Left ventricle myocardium superior (tissue), 1 donor: ENCODE measurements around the gene EMID1. TPM values are rescaled to one million over a fixed set of nuclear protein-coding genes. Genes with fewer than 3 reads are reported as not detected.

Experiments used
- ATAC-seq: fragments of 200-7000 bp; cut with Tn5 transposase; one replicate; pipeline ENCODE4 v1.9.1; 2020; ENCODE audit warnings: mild to moderate bottlenecking, moderate library complexity
- DNase-seq: peaks from one replicate; pipeline ENCODE4 v3.0.0-alpha.2; 2020
- intact Hi-C: fragments of 100-400 bp; cut with micrococcal nuclease; formaldehyde crosslinking; loops from one replicate; pipeline ENCODE4 v1.11.0; 2022
- long read RNA-seq: library from polyadenylated mRNA; unstranded; transcript quantifications from one replicate; pipeline ENCODE4 v2.0.0, GENCODE V29; 2021
- total RNA-seq: library from RNA; stranded (reverse); fragmentation: NEBNext Ultra II Directional; extraction: Animal tissue kit (Norgen Biotek cat#: 25700); gene quantifications from one replicate; pipeline ENCODE4 v1.2.1, GENCODE V29; 2021
- donor health status: DM: no; HTN: yes; CAD: no; lungs with severe emphysema.

EMID1 gene
- total RNA-seq, result 0.40 TPM
- long read RNA-seq, partial matches to known transcripts, result 0 of 4 reads
- long read RNA-seq, other reads (novel, unspliced or antisense), result 1 of 4 reads

DNA sequence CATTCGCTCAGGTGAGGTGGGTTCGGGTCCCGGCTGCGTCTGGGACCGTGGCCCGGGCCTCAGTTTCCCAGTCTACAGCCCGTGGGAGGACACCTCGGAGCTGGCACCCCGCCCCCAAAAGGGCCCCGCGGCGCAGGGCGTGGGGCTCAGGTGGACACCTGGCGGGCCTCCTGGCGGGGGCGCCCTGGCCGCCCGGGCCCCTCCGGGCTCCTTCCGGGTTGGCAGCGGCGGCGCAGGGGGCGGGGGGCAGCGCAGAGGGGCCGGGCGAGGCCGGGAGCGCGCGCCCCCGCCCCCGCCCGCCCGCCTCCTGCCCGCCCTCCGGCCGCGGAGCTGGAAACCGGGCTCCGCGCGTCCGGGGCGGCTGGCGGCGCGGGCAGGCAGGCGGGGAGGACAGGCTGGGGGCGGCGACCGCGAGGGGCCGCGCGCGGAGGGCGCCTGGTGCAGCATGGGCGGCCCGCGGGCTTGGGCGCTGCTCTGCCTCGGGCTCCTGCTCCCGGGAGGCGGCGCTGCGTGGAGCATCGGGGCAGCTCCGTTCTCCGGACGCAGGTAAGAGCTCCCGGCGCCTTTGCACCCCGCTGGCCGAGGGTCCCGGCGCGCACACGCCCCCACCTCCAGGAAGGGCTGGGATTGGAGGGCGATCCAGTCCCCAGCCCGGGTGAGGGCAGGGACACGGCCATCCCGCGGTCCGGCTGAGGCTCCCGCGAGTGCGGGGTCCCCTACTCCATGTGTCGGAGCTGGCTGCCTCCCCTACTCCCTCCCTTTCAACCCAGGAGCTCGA is at the start of gene EMID1:
EMID1 (plus strand) TSS at position 303 of the 778 bp plus-strand sequence; CDS start at position 446, 143 bp downstream.
- peak; percentile 65 for DNase-seq
- ATAC-seq, result peak; percentile 56
- intact Hi-C loops, result no loop called here

DNA sequence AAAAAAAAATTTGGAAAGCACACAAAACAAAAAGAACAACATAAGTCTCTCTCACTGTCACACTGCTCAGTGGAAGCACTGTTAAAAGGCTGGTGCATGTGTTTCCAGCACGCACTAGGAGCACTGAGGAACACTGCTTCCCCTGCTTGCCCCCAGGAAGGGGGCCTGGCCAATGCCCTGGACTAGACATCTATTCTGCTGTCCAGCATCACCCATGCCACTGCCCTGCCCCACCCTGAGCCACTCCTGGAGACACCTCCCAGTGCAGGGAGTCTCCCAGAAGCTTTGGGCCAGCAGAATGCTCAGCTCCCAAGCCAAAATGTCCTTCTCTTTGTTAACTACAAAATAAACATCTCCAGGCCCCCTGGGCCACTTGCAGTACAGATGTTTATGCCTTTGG is 49.7 kb upstream of the EMID1 start:
- ATAC-seq (no peak), DNase-seq (no peak)
- intact Hi-C loops, result no loop called here

DNA sequence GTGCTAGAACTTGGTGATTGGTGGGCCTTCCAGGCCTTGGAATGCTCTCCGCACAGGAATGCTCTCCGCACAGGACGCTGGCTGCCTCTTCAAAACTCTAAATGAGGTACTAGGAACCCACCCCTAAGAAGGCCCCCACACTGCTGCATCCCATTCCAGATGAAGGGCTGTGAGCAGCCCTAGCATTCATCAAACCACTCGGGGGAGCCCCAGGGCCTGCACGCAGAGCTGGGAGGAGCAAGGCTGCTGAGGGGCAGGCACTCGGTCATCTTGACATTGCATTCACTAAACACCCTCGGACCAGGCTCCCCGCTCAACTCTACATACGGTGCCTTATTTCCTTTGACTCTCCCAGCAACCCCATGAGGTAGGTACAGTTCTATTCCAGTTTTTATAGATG is 49.2 kb upstream of the EMID1 start:
- intact Hi-C loops, result no loop called here
- DNase-seq (no peak), ATAC-seq (no peak)

DNA sequence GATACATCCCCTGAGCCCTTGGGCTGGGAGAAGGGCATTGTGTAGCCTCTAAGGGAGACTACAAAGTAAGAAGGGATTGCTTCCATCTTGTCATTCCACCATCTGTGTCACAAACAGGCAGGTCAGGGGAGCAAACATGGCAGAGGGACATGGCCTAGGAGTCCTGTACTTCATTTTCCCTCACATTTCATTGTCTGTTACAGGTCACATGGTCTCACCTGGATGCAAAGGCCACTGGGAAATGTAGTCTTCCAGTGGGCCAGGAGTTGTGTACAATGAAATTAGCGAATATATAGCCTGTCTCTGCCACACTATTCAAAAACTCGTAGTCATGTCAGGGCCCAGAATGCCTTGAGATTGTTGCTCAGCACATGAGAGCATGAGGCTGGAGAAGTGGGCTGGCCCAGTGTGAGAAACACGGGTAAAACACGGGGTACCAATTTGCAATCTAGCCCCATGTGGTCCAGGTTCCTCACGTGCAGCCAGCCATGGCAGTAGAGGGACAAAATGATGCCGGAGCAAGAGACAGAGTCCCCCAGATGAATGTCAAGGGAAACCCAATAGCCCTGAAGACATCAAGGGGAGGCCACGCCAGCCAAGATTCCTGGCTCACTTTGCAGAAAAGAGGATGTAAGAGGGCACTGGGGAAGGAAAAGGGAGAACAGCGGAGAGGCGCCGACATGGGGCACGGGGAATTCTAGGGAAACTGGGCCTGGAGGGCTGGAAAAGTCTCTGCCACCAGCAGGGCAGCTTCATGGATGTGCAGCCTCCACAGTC is 47.7 kb upstream of the EMID1 start:
- ATAC-seq, result no peak
- DNase-seq, result no peak
- intact Hi-C loops, result no loop called here

DNA sequence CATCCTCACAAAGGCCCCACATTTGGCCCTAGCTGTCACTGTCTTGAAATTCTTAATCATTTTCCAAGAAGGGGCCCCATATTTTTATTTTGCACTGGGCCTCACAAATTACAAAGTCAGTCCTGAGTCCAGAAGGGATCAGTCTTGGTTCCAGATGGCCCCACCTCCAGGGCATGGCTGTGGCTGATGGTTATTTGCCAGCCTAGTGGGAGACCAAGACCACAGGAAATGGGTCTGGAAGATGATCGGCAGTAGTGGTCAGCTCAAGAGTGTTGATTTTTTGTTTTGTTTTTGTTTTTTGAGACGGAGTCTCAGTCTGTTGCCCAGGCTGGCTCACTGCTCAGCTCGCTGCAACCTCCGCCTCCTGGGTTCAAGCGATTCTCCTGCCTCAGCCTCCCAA is 47.1 kb upstream of the EMID1 start:
- DNase-seq (no peak), ATAC-seq (no peak)

DNA sequence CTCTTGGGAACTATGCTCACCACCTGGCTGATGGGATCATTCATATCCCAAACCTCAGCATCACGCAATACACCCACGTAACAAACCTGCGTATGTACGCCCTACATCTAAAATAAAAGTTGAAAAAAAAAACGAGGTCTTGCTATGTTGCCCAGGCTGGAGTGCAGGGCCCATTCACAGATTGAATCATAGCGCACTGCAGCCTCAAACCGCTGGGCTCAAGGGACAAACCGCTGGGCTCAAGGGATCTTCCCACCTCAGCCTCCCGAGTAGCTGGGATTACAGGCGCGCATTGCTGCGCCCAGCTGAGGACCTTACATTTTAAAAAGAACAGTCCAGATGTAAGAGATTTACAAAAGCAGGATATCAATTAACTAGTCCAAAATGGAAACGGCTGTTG is 41.9 kb upstream of the EMID1 start:
- DNase-seq (no peak), ATAC-seq (no peak)
- intact Hi-C loops, result no loop called here

More for the DNA sequence above, 47.1 kb upstream of the EMID1 start:
- intact Hi-C loops, result no loop called here

DNA sequence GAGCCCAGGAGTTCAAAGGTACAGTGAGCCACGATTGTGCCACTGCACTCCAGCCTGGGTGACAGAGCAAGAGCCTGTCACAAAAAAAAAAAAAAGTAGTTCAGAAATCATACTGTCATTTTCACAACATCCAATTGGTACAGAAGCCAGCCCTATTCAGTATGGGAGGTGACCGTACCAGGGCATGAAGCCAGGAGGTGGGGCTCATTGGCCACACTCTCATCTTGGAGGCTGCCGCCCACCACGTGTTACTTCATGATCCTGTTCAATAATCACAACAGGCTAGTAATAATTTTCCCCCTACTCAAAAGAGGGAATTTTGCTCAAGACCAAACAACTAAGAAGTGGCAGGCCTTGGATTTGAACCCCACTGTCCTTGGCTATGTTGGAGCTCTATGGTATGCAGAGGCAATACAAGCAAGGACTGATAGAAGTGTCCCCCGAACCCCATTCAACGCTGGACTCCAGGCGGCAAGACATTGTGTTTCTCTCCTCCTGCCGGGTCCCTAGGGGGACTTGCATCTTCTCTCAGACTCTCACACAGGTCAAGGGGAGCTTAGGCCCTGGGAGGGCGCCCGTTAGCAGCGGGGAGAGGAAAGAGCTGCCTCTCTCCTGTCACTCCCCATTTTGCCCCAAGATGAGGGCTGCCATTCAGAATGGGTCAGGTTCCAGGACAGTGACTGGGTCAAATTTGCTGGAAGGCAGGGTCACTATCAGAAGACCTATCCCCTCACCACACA is 40.2 kb upstream of the EMID1 start:
- intact Hi-C loops, result no loop called here

DNA sequence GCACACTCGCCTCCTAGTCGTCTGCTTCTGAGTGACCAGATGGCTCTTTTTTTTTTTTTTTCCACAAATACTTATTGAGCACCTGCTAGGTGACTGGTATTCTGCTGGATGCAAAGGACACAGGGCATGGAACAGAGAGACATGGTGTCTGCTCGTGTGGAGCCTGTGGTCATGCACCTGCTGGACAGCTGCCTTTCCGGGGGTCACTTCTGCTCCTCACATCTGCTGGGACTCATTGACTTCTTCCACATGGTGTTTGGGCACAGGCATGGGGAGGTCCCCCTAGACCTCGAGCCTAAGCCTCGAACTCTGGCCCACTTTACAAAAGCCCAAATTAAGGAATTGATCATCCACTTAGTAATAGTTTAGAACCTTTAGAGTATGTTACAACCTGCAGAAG is 39.5 kb upstream of the EMID1 start:
- intact Hi-C loops, result no loop called here
- ATAC-seq, result no peak
- DNase-seq, result no peak

More for the DNA sequence above, 40.2 kb upstream of the EMID1 start:
- ATAC-seq (no peak), DNase-seq (no peak)

DNA sequence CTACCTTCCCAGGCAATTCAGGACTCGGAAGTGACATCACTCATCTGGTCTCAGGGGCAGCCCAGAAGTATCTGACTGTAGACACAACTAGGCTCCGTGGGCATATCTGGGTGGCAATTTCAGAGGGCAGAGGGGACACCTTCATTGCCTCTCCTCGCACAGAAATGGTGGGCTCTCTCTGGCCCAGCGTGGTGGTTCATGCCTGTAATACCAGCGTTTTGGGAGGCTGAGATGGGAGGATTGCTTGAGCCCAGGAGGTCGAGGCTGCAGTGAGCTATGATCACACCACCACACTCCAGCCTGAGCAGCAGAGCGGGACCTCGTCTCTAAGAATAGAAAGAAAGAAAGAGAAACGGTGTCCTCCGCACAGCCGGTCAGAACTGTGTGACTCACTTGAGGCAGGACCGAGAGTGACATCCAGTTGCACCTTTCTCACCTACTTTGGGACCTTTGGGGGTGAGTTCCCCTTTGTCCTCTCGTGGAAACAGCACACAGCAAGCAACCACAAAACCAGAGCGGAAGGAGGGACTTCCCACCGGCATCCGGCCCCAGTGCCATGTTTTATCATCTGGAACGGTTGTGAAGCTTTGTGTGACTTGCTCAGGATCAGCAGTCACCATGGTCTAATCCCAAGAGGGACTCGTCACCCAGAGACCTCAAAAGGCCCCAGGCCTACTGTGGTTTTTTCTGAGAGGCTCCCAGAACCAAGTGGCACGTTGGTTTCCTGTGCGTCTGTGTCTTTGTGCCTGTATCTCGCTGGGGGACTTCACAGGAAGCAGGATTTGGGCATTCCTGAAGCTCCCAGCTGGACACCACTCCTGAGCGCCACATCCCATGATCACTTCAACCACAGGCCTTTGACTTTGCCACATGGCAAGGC is 38.4 kb upstream of the EMID1 start:
- intact Hi-C loops, result no loop called here
- ATAC-seq (no peak), DNase-seq (no peak)

DNA sequence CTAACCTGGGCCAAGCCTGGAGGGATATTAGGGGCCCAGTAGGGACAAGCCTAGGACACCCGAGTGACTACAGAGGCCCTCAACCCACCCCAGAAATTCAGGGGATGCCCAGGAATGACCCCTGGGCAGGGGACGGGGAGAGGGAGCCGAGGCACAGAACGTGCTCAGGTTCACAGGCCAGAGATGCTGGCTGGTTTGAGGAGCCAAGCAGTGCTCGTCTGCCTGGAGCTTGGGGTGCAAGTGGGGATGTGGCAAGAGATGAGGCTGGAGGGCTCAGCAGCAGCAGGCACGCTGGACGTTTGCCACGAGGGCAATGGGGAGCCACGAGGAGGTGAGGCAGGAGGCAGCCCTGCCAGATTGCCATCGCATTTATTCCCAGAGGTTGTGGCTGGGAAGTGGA is 34.0 kb upstream of the EMID1 start:
- DNase-seq, result no peak
- intact Hi-C loops, result no loop called here
- no peak for ATAC-seq

DNA sequence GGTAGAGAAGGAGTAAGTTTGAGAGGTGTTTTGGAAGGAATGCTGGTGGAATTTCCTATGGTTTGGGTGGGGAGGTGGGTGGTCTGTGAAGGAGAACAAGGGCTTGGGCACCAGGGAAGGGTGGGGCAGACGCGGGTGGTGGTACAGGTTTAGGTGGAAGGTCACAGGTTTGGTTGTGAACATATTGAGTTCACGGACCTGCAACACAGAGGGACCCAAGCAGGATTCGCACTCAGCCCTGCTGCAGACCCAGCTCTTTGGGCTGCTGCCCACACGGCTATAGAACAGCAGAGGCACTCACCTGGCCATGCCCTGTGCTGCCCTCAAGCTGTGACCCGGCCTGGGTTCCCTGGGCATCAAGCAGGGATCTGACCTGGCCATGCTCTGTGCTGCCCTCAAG is 33.5 kb upstream of the EMID1 start:
- intact Hi-C loops, result no loop called here
- ATAC-seq, result no peak
- no peak for DNase-seq

DNA sequence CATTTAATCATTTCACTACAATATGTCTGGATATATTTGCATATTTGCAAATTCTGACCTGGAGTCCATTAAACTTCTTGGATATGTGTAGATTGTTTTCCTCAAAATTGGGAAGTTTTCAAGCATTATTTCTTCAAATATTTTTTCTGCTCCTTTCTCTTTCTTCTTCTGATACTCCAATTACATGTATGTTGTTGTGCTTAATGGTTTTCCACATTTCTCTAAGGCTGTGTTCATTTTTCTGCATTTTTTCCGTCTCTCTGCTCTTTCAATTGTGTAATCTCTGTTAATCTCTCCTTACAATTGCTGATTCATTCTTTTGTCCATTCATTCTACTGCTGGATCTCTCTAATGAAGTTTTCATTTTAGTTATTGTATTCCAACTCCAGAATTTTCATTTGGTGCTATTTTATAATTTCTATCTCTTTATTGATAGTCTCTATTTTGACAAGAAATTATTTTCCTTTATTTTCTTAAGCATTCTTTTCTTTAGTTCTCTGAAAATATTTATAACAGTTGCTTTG is 30.3 kb upstream of the EMID1 start:
- ATAC-seq (no peak), DNase-seq (no peak)
- intact Hi-C loops, result no loop called here

DNA sequence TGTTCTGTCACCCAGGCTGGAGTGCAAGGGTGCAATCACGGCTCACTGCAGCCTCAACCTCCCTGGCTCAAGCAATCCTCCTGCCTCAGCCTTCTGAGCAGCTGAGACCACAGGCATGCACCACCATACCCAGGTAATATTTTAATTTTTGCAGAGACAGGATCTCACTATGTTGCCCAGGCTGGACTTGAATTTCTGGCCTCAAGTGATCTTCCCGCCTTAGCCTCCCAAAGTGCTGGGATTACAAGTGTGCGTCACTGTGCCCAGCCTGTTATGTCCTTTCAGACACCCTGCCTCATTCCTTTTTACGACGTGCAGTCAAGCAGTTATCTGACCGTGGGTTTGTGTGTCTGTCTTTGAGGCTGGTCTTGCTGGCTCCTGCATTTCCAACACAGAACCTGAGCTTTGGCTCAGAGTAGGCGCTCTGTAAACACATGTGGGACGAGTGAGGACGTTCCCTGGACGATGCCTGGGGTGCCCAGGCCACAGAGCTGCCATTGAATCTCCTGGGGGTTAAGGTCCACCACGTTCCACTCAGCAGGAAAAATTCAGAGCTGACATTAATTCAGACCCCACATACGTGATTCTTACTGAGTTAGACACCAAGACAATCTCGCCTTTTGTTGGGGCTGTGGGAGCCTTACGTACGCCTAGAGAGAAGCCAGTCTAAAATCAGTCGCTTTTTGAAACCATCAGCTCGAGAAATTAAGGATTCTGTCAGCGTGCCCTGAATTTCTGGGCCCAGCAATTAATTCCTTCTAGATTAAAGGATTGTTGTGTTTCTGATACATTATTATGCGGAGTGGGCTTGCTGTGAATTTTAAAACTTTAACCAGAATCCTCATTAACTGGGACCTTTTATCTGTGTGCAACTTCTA is 21.5 kb upstream of the EMID1 start:
- intact Hi-C loops, result no loop called here
- no peak for ATAC-seq
- no peak for DNase-seq

DNA sequence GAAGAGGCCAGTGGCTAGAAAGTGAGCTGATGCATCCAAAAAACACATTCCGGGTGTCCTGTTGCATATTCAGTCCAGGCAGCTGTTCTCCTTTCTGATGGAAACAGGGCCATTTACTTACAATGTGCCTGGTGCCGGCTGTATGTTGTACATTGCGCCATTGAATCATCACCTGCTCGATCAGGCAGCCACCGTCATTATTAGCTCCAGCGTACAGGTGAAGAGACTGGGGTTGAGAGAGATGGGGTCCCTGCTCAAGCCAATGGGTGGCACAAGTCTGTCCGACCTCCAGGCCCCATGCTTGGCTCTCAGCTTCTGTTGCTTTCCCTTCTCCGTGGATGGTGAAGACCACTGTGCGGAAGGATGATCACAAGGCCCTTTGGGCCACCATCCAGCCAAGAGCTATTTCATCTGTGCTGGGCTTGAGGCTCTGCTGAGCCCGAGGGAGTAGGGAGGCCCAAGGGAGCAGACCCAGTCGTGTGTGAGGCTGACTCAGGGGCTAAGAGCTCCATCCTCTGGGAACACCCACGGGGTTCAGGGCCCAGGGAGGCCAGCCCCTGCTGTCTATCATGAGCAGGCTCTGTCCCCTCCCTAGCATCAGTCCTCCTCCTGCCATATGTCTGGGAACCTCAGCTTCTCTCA is 20.7 kb upstream of the EMID1 start:
- DNase-seq (no peak), ATAC-seq (no peak)
- intact Hi-C loops, result no loop called here

DNA sequence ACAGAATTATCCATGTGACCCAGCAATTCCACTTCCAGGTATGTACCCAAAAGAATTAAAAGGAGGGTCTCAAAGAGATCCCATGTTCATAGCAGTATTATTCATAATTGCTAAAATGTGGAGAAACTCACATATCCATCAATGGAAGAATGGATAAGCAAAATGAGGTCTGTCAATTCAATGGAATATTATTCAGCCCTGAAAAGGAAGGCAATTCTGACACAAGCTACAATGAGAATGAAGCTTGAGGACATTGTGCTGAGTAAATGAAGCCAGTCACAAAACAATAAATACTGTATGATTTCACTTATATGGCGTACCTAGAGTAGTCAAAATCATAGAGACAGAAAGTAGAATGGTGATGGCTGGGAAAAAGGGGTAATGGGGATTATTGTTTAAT is 19.4 kb upstream of the EMID1 start:
- intact Hi-C loops, result no loop called here
- ATAC-seq, result no peak
- DNase-seq, result no peak

DNA sequence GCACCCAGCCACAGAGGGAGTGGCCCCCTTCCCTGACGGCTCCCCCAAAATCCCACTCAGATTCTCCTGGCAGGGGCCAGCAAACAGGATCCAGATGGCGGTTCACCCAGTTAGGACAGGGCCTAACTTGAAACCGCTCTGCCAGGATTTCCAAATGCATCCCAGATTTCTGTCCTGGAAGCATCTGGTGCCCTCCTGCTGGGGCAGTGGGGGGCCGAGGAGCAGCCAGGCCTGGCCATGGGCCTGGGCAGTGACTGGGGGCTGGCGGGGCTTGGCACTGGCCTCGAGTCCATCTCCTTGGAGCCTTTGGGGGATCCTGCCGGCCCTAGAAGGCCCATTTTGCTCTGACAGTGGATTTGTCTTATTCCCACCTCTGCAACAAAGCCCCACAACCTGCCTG is 17.9 kb upstream of the EMID1 start:
- DNase-seq (no peak), ATAC-seq (no peak)
- intact Hi-C loops, result no loop called here

DNA sequence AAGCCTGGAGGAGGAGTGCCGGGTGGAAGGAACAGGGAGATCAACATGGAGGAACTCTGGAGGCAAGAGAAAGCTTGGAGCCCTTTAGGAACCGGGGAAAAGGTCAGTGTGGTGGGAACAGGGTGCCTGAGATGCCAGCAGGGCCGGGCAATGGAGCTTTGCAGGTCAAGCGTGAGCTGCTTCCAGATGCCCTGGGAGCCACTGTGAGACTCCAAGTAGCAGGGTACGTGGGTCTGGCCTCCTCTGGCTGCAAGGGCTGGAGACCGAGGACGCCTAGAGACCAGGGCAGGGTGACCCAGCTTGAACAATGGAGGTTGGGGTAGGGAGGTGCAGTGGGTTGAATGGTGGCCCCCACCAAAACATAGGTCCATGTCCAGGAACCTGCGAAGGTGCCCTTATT is 15.6 kb upstream of the EMID1 start:
- intact Hi-C loops, result no loop called here
- no peak for ATAC-seq
- DNase-seq, result no peak
